GM18520 (cell line): ENCODE data around the gene LEF1.
A peak's percentile ranks its signal among the peaks of the same experiment; 100 is the strongest.

Source experiments
- ATAC-seq: cut with Tn5 transposase; IDR thresholded peaks from one replicate; pipeline ENCODE4 v1.9.1; 2021; ENCODE audit not compliant: unreplicated experiment

LEF1 gene

GRCh38 chr4:108114503-108114902 is 54.2 kb downstream of the LEF1 start:
- ATAC-seq: no peak

- ATAC-seq: no peak
These were observed 55.5 kb downstream of the LEF1 start for GRCh38 chr4:108113229-108113628.

GRCh38 chr4:108111781-108112180 is 57.0 kb downstream of the LEF1 start:
- ATAC-seq: no peak

GRCh38 chr4:108110450-108110849 is 58.3 kb downstream of the LEF1 start:
- no peak for ATAC-seq

- peak; percentile 49 for ATAC-seq
These were observed 58.7 kb downstream of the LEF1 start for GRCh38 chr4:108109997-108110416.

- no peak for ATAC-seq
These were observed 59.6 kb downstream of the LEF1 start for GRCh38 chr4:108109111-108109510.

- no peak for ATAC-seq
These were observed 60.9 kb downstream of the LEF1 start for GRCh38 chr4:108107729-108108382.

GRCh38 chr4:108107101-108107500 is 61.6 kb downstream of the LEF1 start:
- no peak for ATAC-seq

- ATAC-seq: no peak
These were observed 62.5 kb downstream of the LEF1 start for GRCh38 chr4:108106186-108106585.

GRCh38 chr4:108103099-108103862 is 65.5 kb downstream of the LEF1 start:
- no peak for ATAC-seq

GRCh38 chr4:108100827-108101226 is 67.9 kb downstream of the LEF1 start:
- ATAC-seq: no peak

- no peak for ATAC-seq
These were observed 68.9 kb downstream of the LEF1 start for GRCh38 chr4:108099838-108100237.

- ATAC-seq: no peak
These were observed 70.7 kb downstream of the LEF1 start for GRCh38 chr4:108097990-108098553.

GRCh38 chr4:108094923-108095482 is 73.7 kb downstream of the LEF1 start:
- ATAC-seq: no peak

GRCh38 chr4:108094131-108094530 is 74.6 kb downstream of the LEF1 start:
- ATAC-seq: no peak

GRCh38 chr4:108092288-108092687 is 76.4 kb downstream of the LEF1 start:
- ATAC-seq: no peak

- no peak for ATAC-seq
These were observed 81.3 kb downstream of the LEF1 start for GRCh38 chr4:108087293-108087967.

GRCh38 chr4:108081256-108081655 is 87.5 kb downstream of the LEF1 start:
- ATAC-seq: no peak

GRCh38 chr4:108080747-108081146 is 88.0 kb downstream of the LEF1 start:
- ATAC-seq: no peak

- no peak for ATAC-seq
These were observed 90.6 kb downstream of the LEF1 start for GRCh38 chr4:108078024-108078733.

- ATAC-seq: no peak
These were observed 96.4 kb downstream of the LEF1 start for GRCh38 chr4:108072300-108072699.
